Head of caudate nucleus (tissue), 42 donors: Measurements from ENCODE around the gene ZNF793.

ENCODE experiments used
- DNase-seq, 42 donors: peaks; one replicate each; pipeline versions ENCODE4 v3.0.0 to v3.0.0-alpha.2; 2020 to 2021; ENCODE audit warnings: mixed read lengths in 7 of 42
- intact Hi-C: fragments of 100-400 bp; cut with DNase I; formaldehyde crosslinking; loops from one replicate; pipeline ENCODE4 v1.15.0; 2022

The ZNF793 gene

DNA sequence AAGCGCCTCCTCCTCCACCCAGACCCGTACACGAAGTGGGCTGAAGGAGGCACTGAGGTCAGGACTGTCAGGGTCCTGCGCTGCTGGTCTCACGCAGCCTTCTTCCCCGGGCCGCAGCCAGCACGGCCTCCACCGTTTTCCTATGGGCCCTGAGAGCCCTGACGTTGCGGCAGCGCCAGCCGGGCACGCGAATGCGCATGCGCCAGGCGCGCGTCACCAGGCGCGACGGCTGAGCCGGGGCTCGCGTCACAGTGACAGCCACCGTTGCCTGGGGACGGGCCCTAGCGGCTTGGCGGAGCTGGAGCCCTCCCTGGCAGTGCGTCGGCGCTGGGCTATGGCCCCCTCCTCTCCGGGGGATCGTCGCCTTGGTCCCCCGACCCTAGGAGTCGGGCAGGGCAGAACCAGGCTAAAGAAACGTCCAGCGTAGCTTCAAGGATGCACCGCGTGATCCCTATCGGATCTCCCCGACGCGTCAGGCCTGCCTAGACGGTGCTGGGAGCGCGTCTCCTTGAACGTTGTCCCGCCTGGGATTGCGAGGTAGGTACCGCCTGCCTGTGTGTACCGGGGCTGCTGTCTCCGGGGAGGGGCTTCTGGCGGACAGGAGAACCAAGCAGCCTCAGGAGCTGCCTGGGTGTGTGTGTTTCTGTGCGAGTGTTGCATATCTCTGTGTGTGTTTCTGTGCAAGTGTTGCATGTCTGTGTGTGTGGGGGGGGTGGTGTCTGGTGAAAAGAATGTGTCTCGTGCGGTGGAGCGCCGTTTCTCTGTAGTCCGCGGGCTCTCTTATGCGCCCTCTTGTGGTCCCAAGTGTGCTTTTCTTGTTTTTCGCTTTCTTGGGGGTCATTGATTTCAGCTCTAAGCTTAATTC is 44.6 kb downstream of the ZNF793 start:
- peak in 39 of 42 donors; percentile 9 to 82 (median 56) for DNase-seq
- intact Hi-C loops, result no loop called here

DNA sequence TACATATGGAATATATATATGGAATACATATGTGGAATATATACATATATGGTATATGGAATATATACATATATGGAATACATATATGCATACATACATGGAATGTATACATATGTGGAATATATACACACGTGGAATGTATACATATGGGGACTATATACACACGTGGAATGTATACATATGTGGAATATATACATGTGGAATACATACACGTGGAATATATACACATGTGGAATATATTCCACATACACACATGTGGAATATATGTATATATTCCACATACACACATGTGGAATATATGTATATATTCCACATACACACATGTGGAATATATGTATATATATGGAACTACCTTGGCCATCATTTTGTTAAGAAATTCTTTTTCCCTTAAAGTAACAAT is 56.8 kb downstream of the ZNF793 start:
- intact Hi-C loops, result no loop called here
- no peak for DNase-seq

DNA sequence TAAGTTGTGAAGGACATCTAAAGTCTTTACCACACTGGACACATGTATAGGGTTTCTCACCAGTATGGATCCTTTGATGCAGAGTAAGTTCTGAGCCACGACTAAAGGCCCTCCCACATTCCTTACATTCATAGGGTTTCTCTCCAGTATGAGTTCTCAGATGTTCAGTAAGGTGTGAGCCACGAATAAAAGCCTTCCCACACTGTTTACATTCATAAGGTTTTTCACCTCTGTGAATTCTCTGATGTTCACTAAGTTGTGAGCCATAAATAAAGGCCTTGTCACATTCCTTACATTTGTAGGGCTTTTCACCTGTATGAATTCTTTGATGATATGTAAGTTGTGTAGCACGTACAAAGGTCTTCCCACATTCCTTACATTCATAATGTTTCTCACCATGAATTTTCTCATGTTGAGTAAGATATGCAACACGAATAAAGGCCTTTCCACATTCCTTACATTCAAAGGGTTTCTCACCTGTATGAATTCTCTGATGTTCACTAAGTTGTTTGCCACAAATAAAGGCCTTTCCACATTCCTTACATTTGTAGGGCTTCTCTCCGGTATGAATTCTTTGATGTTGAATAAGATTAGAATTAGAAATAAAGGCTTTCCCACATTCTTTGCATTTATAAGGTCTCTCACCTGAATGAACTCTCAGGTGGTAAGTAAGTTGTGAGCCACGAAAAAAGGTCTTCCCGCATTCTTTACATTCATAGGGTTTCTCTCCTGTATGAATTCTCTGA is 58.1 kb downstream of the ZNF793 start:
- intact Hi-C loops, result no loop called here
- DNase-seq, result no peak

GRCh38 chr19:37565370-37565669 is 58.6 kb downstream of the ZNF793 start:
- intact Hi-C loops, result no loop called here
- no peak for DNase-seq

GRCh38 chr19:37572203-37572602 is 65.5 kb downstream of the ZNF793 start:
- intact Hi-C loops, result no loop called here
- DNase-seq, result no peak

GRCh38 chr19:37583340-37583739 is 76.6 kb downstream of the ZNF793 start:
- intact Hi-C loops, result no loop called here
- DNase-seq, result no peak
